GM12875 (cell line): ENCODE measurements around the gene ERC2.

Experiments
- H3K4me3 ChIP-seq: one replicate; pipeline ENCODE4 v1.5.1; 2011; ENCODE audit warnings: low read depth, low read length, control low read depth
- TF ChIP-seq, protein P1 (sequence below): IDR thresholded peaks from 2 replicates; pipeline ENCODE4 v1.5.1; 2011; ENCODE audit warnings: low read depth, mild to moderate bottlenecking, control low read depth, inconsistent platforms, low read length, moderate library complexity, borderline replicate concordance; ENCODE audit not compliant: insufficient read depth

Gene ERC2

DNA sequence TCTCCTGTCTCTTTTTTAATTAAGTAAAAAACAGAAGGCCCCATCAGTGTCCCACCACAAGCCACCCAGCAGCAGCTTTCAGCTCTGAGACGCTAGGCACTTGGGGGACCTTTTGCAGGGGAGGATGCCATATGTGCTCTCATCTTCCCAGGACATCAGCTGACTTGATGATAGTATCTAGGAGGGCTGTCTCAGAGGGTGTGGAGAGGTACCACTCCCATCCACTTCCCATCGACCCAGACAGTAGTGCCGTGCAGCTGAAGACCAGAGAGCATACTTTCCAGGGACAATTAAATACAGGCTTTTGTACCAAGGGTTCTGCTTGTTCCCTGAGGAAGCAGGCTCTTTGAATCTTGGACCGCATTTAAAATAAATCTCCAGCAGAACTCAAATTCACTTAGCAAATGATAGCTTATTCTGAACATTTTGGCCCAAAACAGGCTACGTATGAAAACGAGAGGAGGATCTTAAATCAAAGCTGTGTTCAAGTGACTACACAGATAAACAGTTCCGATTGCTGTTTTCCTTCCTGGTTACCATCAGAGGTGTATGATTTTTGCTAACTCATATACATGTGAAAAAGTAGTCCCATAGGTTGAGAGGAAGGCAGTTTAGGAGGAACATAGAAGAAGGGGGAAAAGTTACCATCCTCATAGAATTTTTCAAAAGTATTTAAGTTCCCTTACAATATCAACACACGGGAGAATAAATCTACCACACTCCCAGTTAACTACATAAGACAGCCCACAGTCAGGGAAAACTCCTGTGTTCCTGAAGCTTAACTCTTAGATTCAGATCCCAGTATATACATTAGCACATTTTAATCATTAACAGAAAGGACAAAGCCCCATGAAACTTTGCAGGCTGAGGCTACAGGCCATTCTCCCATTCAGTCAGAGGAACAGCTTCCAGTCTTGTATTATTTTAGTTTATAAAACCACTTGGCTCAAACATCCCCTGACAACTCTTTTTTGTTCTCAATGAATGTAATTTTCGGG is 990.7 kb downstream of the ERC2 start:
- TF ChIP-seq, protein P1, sequence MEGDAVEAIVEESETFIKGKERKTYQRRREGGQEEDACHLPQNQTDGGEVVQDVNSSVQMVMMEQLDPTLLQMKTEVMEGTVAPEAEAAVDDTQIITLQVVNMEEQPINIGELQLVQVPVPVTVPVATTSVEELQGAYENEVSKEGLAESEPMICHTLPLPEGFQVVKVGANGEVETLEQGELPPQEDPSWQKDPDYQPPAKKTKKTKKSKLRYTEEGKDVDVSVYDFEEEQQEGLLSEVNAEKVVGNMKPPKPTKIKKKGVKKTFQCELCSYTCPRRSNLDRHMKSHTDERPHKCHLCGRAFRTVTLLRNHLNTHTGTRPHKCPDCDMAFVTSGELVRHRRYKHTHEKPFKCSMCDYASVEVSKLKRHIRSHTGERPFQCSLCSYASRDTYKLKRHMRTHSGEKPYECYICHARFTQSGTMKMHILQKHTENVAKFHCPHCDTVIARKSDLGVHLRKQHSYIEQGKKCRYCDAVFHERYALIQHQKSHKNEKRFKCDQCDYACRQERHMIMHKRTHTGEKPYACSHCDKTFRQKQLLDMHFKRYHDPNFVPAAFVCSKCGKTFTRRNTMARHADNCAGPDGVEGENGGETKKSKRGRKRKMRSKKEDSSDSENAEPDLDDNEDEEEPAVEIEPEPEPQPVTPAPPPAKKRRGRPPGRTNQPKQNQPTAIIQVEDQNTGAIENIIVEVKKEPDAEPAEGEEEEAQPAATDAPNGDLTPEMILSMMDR: no peak
- H3K4me3 ChIP-seq: no peak overlapping the region

DNA sequence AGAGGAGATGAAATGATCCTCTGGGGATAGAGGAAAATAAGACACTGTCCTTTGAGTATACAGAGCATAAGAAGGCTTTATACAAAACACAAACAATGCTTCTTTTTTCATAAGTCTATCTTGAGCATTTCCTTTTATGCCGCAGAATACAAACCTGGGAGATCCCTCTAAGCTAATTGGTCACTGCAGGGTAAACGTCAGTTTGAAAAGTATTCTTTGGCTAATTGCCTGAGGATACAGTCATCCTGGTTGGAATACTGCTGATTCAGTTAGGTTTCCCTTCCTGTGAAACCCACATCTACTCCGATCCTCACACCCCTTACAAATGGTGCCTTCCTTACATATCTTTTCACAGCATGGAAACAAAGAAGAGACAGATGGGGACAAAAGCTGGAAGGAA is 991.8 kb downstream of the ERC2 start:
- no peak overlapping the region for H3K4me3 ChIP-seq
- TF ChIP-seq, protein P1: no peak

DNA sequence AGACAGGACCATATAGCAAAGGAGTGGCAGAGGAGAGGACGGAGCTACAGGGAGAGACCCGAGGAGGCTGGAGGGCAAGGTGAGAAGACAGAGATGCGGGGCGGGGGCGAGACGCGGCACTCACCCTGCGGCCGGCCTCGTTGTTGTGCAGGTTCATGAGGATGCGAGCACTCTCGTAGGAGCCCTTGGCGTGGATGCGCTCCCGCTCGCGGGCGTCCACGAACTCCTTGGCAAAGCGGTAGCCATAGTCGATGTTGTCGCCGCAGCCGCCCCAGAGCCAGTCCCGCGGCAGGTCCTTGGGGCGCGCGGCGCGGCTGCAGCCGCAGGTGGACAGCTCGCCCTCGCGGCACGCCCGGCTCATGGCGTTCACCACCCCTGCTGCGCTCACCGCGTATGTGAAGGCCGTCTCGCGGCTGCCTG is 994.0 kb downstream of the ERC2 start:
- TF ChIP-seq, protein P1: no peak
- H3K4me3 ChIP-seq: no peak overlapping the region

DNA sequence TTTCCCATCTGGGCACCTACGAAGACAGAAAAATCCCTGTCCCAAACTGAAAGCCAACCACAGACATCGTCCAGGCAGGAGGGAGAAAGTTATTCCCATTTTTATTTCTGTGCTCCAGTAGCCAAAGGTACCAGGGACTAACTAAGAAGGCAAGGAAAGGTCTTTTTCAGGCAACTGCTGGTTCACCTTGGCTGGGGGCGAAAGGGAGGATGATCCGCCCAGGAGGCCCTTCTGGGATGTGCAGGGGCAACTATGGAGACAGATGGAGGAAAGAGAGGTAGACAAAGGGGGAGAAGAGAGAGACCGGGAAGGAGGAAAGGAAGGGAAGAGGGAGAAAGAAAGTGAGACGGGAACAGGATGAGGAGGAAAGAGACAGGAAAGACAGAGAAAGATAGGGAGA is 994.5 kb downstream of the ERC2 start:
- TF ChIP-seq, protein P1: no peak
- H3K4me3 ChIP-seq: no peak overlapping the region

- TF ChIP-seq, protein P1: no peak
- no peak overlapping the region for H3K4me3 ChIP-seq
Observed at GRCh38 chr3:55471522-55472280, 996.6 kb downstream of the ERC2 start.

GRCh38 chr3:55471084-55471483 is 997.2 kb downstream of the ERC2 start:
- no peak overlapping the region for H3K4me3 ChIP-seq
- TF ChIP-seq, protein P1: no peak
